PC-3 (cell line): ENCODE results near the gene MDC1. TPM values are rescaled to one million over a fixed set of nuclear protein-coding genes. Genes with fewer than 3 reads are reported as not detected.

Experiments
- ATAC-seq: fragments of 200-7000 bp; cut with Tn5 transposase; 2 replicates; pipeline ENCODE4 v1.9.1; 2020; ENCODE audit warnings: mild to moderate bottlenecking, moderate library complexity
- BruUV-seq: library from RNA; stranded (reverse); fragments of 400-500 nt; replicated peaks from 2 replicates; lab custom pipeline; 2021; lab: Mats Ljungman, UMichigan
- CTCF ChIA-PET: fragments of 300-600 bp; sonication (Branson Sonifier 250); formaldehyde crosslinking; loops from one replicate; lab custom pipeline; 2022; ENCODE audit warnings: antibody characterized with exemption; lab: Charles Lee
- POLR2A ChIA-PET: fragments of 300-600 bp; sonication (Branson Sonifier 250); formaldehyde crosslinking; loops from one replicate; lab custom pipeline; 2022; ENCODE audit warnings: antibody characterized with exemption; ENCODE audit not compliant: unreplicated experiment; lab: Charles Lee
- DNase-seq: peaks from one replicate; pipeline ENCODE4 v3.0.0-alpha.2; 2015
- H2AFZ ChIP-seq: fragments of 300-600 bp; sonication (generic); 2 replicates; pipeline ENCODE4 v1.6.0; 2016; ENCODE audit warnings: antibody characterized with exemption, low read length
- H3F3A ChIP-seq: fragments of 300-600 bp; sonication (generic); one replicate; pipeline ENCODE4 v1.6.0; 2017; ENCODE audit warnings: antibody characterized with exemption, low read length, control low read depth, mild to moderate bottlenecking; ENCODE audit not compliant: unreplicated experiment
- H3K27ac ChIP-seq: fragments of 300-600 bp; sonication (generic); 2 replicates; pipeline ENCODE4 v1.5.1; 2016; ENCODE audit warnings: mild to moderate bottlenecking, low read length
- H3K27me3 ChIP-seq: fragments of 300-600 bp; sonication (generic); 2 replicates; pipeline ENCODE4 v1.6.1; 2016; ENCODE audit warnings: low read length, mixed read lengths
- H3K36me3 ChIP-seq: fragments of 300-600 bp; sonication (generic); 2 replicates; pipeline ENCODE4 v1.6.1; 2016; ENCODE audit warnings: low read depth, mixed run types, low read length, mixed read lengths
- H3K4me1 ChIP-seq: fragments of 300-600 bp; sonication (generic); 2 replicates; pipeline ENCODE4 v1.5.1; 2016; ENCODE audit warnings: low read length; ENCODE audit not compliant: insufficient read depth
- H3K4me2 ChIP-seq: fragments of 300-600 bp; sonication (generic); 2 replicates; pipeline ENCODE4 v1.6.0; 2016; ENCODE audit warnings: low read length
- H3K4me3 ChIP-seq: fragments of 300-600 bp; sonication (generic); 2 replicates; pipeline ENCODE4 v1.5.1; 2016; ENCODE audit warnings: mild to moderate bottlenecking, low read length, mixed read lengths
- H3K79me2 ChIP-seq: fragments of 300-600 bp; sonication (generic); 2 replicates; pipeline ENCODE4 v1.6.1; 2017; ENCODE audit warnings: low read length, mixed read lengths
- H3K9ac ChIP-seq: fragments of 300-600 bp; sonication (generic); 2 replicates; pipeline ENCODE4 v1.6.0; 2016; ENCODE audit warnings: mild to moderate bottlenecking, low read length
- H3K9me2 ChIP-seq: fragments of 300-600 bp; sonication (generic); replicated peaks from 2 replicates; pipeline ENCODE4 v1.6.1; 2016; ENCODE audit warnings: mixed run types, low read length, mixed read lengths
- H3K9me3 ChIP-seq: fragments of 300-600 bp; sonication (generic); 2 replicates; pipeline ENCODE4 v1.6.1; 2016; ENCODE audit warnings: low read length, mixed read lengths
- H4K20me1 ChIP-seq: fragments of 300-600 bp; sonication (generic); 2 replicates; pipeline ENCODE4 v1.6.1; 2016; ENCODE audit warnings: low read length, mixed read lengths
- CTCF ChIP-seq: fragments of 300-600 bp; sonication (generic); conservative IDR thresholded peaks from 2 replicates; pipeline ENCODE4 v1.5.1; 2017; ENCODE audit warnings: antibody characterized with exemption, low read depth, mild to moderate bottlenecking, low read length
- EZH2 ChIP-seq: fragments of 300-600 bp; sonication (generic); IDR thresholded peaks from one replicate; pipeline ENCODE4 v1.6.1; 2017; ENCODE audit warnings: antibody characterized with exemption, mild to moderate bottlenecking, low read length; ENCODE audit not compliant: unreplicated experiment
- EZH2phosphoT487 ChIP-seq: fragments of 300-600 bp; sonication (generic); IDR thresholded peaks from 2 replicates; pipeline ENCODE4 v1.6.1; 2018; ENCODE audit warnings: mild to moderate bottlenecking, antibody characterized with exemption, low read length, borderline replicate concordance
- intact Hi-C: fragments of 100-400 bp; cut with micrococcal nuclease; formaldehyde crosslinking; loops from 2 replicates; pipeline ENCODE4 v1.9.0; 2023
- total RNA-seq: library from RNA; depleted of rRNA; stranded (reverse); fragments of >200 nt; gene quantifications from 2 replicates; pipeline ENCODE4 v1.2.3, GENCODE V29; 2014

MDC1 gene
- total RNA-seq, 1 experiment from 2014 or later, result 19.6 TPM

GRCh38 chr6:30730601-30731435 is 13.7 kb upstream of the MDC1 start:
- Histone ChIP-seq H3K27me3 (no peaks in the 10 kb centered on the region), H3F3A (peaks cover 6% of the 10 kb centered on the region), H3K9me3 (no peaks in the 10 kb centered on the region), H3K9me2 (no peaks in the 10 kb centered on the region), H4K20me1 (no peaks in the 10 kb centered on the region), H3K79me2 (peaks cover 3% of the 10 kb centered on the region; the same call in 1 of the 2 replicates), H3K4me3 (peak overlapping the region; percentile 25; the same call in 1 of the 2 replicates), H3K27ac (peak overlapping the region; percentile 40), H3K36me3 (peaks cover 28% of the 10 kb centered on the region), H3K4me1 (peaks cover 10% of the 10 kb centered on the region; the same call in 1 of the 2 replicates), H3K9ac (0 out of 2 replicates have a peak overlapping the region, but pooled peaks have one; percentile 4), H3K4me2 (peak overlapping the region; percentile 51), H2AFZ (peak overlapping the region; percentile 45; the same call in 1 of the 2 replicates)
- ATAC-seq, result peak; percentile 76
- DNase-seq, result peak; percentile 84
- BruUV-seq, result no TSS peak
- TF ChIP-seq EZH2phosphoT487 (no peak), CTCF (peak; percentile 84)
- intact Hi-C loops, result no loop called here
- CTCF ChIA-PET, result interaction anchor here (0.6 to 1.3 kb wide), 19 partner anchors 9 to 192 kb away, joined by 3 to 8 read pairs (median 3); partner anchors contain the start of genes DDR1, DHX16, PPP1R10 and VARS2
- POLR2A ChIA-PET, result interaction anchor here (0.5 to 1.2 kb wide), 8 partner anchors 10 to 1244 kb away, joined by 3 to 6 read pairs (median 4); partner anchors contain the start of genes FLOT1, GTF2H4 and IER3

- H3K36me3 ChIP-seq, result peaks cover 43% of the 10 kb centered on the region
- H2AFZ ChIP-seq, result no peak overlapping the region
- no peaks in the 10 kb centered on the region for H3K9me3 ChIP-seq
- peak overlapping the region; percentile 34 for H3K27ac ChIP-seq
- H3F3A ChIP-seq, result peaks cover 21% of the 10 kb centered on the region
- POLR2A ChIA-PET, result interaction anchor here (0.6 to 1.3 kb wide), 5 partner anchors 14 to 92 kb away, joined by 3 to 9 read pairs (median 6); partner anchors contain the start of genes FLOT1 and IER3
- H4K20me1 ChIP-seq, result peaks cover 23% of the 10 kb centered on the region
- peak; percentile 23; the same call in 1 of the 2 replicates for ATAC-seq
- H3K4me3 ChIP-seq, result no peak overlapping the region
- BruUV-seq, result no TSS peak
- CTCF ChIA-PET, result interaction anchor here (0.6 to 1.3 kb wide), 4 partner anchors 14 to 183 kb away, joined by 3 to 6 read pairs (median 5); partner anchors contain the start of gene FLOT1
- no peaks in the 10 kb centered on the region for H3K9me2 ChIP-seq
- TF ChIP-seq EZH2 (no peak), CTCF (peak; percentile 43; the same call in 1 of the 2 replicates)
- intact Hi-C loops, result loop anchor here (5.0 to 10.0 kb wide), 2 partner anchors 243 to 359 kb away; partner anchors contain the start of gene HLA-E
- H3K79me2 ChIP-seq, result peaks cover 23% of the 10 kb centered on the region
- H3K4me1 ChIP-seq, result peaks cover 18% of the 10 kb centered on the region
- H3K27me3 ChIP-seq, result no peaks in the 10 kb centered on the region
- peak; percentile 36 for DNase-seq
- H3K4me2 ChIP-seq, result no peak overlapping the region
- H3K9ac ChIP-seq, result no peak overlapping the region
Measured at GRCh38 chr6:30727920-30728553, 11.0 kb upstream of the MDC1 start.
